Naive thymus-derived CD8-positive, alpha-beta T cell (primary cell): ENCODE measurements around the gene RAP1B. TPM values are rescaled to one million over a fixed set of nuclear protein-coding genes. Genes with fewer than 3 reads are reported as not detected.
A peak's percentile ranks its signal among the peaks of the same experiment; 100 is the strongest.

Source experiments
- ATAC-seq, 2 donors: fragments of 150-1000 bp; cut with Tn5 transposase in 1 of 2; sonication (Bioruptor Pico), chemical (Tn5 transposase) in 1 of 2; 1 replicate in 1 of 2; 2 replicates in 1 of 2; pipeline ENCODE4 v1.10.0; 2021; ENCODE audit warnings: mild to moderate bottlenecking in 2 of 2, moderate library complexity in 2 of 2
- POLR2A ChIA-PET: fragments of 350-600 bp; sonication (Branson Sonifier 250); formaldehyde crosslinking; loops from one replicate; lab custom pipeline; 2021; ENCODE audit warnings: antibody characterized with exemption; lab: Charles Lee
- DNase-seq, 10 donors: peaks; one replicate each; pipeline versions ENCODE4 v3.0.0 to v3.0.0-alpha.2; 2020 to 2022
- H3K27ac Mint-ChIP-seq, 10 donors: one replicate each; pipeline ENCODE4 v1.8.0; 2020 to 2022; ENCODE audit warnings: mild to moderate bottlenecking in 10 of 10, mixed read lengths in 10 of 10, moderate library complexity in 4 of 10, inconsistent platforms in 1 of 10
- H3K27me3 Mint-ChIP-seq, 5 donors: one replicate each; pipeline ENCODE4 v1.8.0; 2021 to 2022; ENCODE audit warnings: mixed read lengths in 5 of 5
- H3K36me3 Mint-ChIP-seq, 3 donors: one replicate each; pipeline ENCODE4 v1.8.0; 2020 to 2022; ENCODE audit warnings: mixed read lengths in 3 of 3, mild to moderate bottlenecking in 2 of 3, inconsistent platforms in 1 of 3
- H3K4me1 Mint-ChIP-seq, 4 donors: one replicate each; pipeline ENCODE4 v1.8.0; 2021 to 2022; ENCODE audit warnings: mixed read lengths in 4 of 4
- H3K4me3 Mint-ChIP-seq, 10 donors: one replicate each; pipeline ENCODE4 v1.8.0; 2020 to 2022; ENCODE audit warnings: mild to moderate bottlenecking in 10 of 10, mixed read lengths in 10 of 10, moderate library complexity in 6 of 10, inconsistent platforms in 1 of 10
- H3K9me3 Mint-ChIP-seq, 9 donors: one replicate each; pipeline ENCODE4 v1.8.0; 2020 to 2022; ENCODE audit warnings: mixed read lengths in 9 of 9, mild to moderate bottlenecking in 3 of 9, inconsistent platforms in 1 of 9, moderate library complexity in 1 of 9
- polyA plus RNA-seq, 3 donors: library from polyadenylated mRNA; unstranded; fragments of 300-500 nt; fragmentation: Illumina TruSeq; gene quantifications; one replicate each; pipeline ENCODE4 v1.2.3, GENCODE V29; 2021
- total RNA-seq, 8 experiments: library from RNA in 2 of 8; stranded (reverse) in 2 of 8; gene quantifications; one replicate each; pipeline ENCODE4 v1.2.3 and lab custom pipeline; 2021 to 2026

RAP1B gene
- total and polyA plus RNA-seq, 5 experiments from 2014 or later = 254 to 708 (median 562) TPM

DNA sequence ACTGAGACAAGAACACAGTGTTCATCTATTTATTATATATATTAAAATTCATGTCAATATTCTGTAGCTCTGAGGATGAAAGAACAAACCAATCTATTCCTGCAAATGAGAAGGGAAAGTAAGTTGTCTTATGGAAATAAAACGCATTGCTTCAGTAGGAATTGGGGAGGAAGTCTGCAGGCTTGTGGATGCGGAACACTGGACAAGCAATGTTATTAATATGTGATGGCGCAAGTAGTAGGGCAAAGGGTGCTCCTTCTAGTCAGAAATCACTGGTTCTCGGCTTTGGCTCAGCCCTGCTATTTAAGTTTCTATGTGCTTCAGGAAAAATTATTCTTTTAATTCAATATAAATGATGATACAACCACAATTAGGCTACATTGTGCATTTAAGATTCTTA is 28.8 kb upstream of the RAP1B start:
- no peak overlapping the region for H3K27ac Mint-ChIP-seq

DNA sequence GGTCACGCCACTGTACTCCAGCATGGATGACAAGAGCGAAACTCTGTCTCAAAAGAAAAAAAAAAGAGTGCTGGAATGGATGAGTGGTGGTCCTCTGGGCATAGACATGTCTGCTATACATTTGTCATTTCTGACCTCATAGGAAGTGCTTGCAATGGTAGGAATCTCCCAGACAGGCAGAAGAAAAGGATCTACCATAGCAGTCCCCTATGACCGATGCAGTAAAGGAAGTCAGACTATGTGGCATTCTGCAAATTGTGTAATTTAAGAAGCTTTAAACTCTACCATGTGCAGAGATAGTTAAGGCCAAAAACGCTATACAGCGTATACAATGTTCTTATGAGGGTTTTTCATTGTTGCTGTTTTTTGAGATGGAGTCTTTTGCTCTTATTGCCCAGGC is 24.7 kb upstream of the RAP1B start:
- H3K9me3 Mint-ChIP-seq = peaks cover 0 to 23% (median 12%) of the 10 kb centered on the region in 9 donors
- ATAC-seq = no peak
- peak overlapping the region; percentile 19 to 84 (median 60) for H3K27ac Mint-ChIP-seq

More for the DNA sequence above, 28.8 kb upstream of the RAP1B start:
- Mint-ChIP-seq H3K4me1 (peaks cover 19 to 72% (median 62%) of the 10 kb centered on the region in 4 donors), H3K9me3 (no peaks in the 10 kb centered on the region), H3K36me3 (no peaks in the 10 kb centered on the region), H3K4me3 (no peak overlapping the region), H3K27me3 (no peaks in the 10 kb centered on the region)
- POLR2A ChIA-PET = interaction anchor here (0.9 to 5.1 kb wide), 5 partner anchors 8 to 108 kb away, joined by 3 to 52 read pairs (median 4); partner anchors contain the start of gene RAP1B
- no peak for ATAC-seq
- no peak for DNase-seq

DNA sequence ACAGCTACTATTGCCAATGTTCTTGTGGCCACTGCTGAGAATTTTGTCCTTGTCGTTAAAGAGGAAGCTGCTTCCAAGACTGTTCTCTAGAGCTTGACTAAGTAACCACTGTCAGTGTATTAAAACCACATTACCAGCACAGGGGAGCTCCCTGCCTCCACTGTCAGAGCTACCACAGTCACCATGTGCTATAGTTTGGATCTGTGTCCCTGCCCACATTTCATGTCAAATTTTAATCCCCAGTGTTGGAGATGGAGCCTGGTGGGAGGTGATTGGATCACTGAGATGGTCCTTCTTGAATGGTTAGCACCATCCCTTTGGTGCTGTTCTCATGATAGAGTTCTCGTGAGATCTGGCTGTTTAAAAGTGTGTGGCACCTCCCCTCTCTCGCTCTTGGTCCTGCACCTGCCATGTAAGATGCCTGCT is 23.2 kb upstream of the RAP1B start:
- peaks cover 0 to 29% (median 18%) of the 10 kb centered on the region in 9 donors for H3K9me3 Mint-ChIP-seq
- DNase-seq (peak in 9 of 10 donors; percentile 17 to 74 (median 44)), ATAC-seq (peak; percentile 72 to 79)
- peak overlapping the region; percentile 60 to 95 (median 92) for H3K27ac Mint-ChIP-seq
- no peaks in the 10 kb centered on the region for H3K27me3 Mint-ChIP-seq
- peaks cover 28 to 75% (median 68%) of the 10 kb centered on the region in 4 donors for H3K4me1 Mint-ChIP-seq
- peak overlapping the region; percentile 34 to 75 (median 65) for H3K4me3 Mint-ChIP-seq
- H3K36me3 Mint-ChIP-seq = peaks cover 0 to 20% (median 19%) of the 10 kb centered on the region in 3 donors
- POLR2A ChIA-PET = interaction anchor here (0.6 to 6.0 kb wide), 11 partner anchors 9 to 227 kb away, joined by 3 to 54 read pairs (median 6); partner anchors contain the start of gene RAP1B

More for the DNA sequence above, 24.7 kb upstream of the RAP1B start:
- POLR2A ChIA-PET = interaction anchor here (1.1 to 6.0 kb wide), 6 partner anchors 7 to 226 kb away, joined by 3 to 54 read pairs (median 10); partner anchors contain the start of gene RAP1B
- H3K36me3 Mint-ChIP-seq = peaks cover 0 to 13% (median 12%) of the 10 kb centered on the region in 3 donors
- no peaks in the 10 kb centered on the region for H3K27me3 Mint-ChIP-seq
- peaks cover 16 to 66% (median 60%) of the 10 kb centered on the region in 4 donors for H3K4me1 Mint-ChIP-seq
- peak overlapping the region in 6 of 10 donors; percentile 0 to 36 (median 20) for H3K4me3 Mint-ChIP-seq
- DNase-seq = no peak

DNA sequence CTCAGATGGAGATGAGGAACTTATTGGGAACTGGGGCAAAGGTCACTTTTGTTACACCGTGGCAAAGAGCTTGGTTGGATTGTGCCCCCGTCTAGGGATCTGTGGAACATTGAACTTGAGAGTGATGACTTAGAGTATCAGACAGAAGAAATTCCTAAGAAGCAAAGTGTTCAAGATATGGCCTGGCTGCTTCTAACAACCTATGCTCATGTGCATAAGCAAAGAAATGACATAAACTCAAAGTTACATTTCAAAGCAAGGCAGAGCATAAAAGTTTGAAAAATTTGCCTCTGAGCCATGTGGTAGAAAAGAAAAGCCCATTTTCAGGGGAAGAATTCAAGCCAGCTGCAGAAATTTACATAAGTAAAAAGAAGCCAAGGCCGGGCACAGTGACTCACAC is 21.5 kb upstream of the RAP1B start:
- Mint-ChIP-seq H3K4me1 (peaks cover 26 to 69% (median 63%) of the 10 kb centered on the region in 4 donors), H3K9me3 (peaks cover 0 to 29% (median 18%) of the 10 kb centered on the region in 9 donors), H3K36me3 (peaks cover 0 to 20% (median 19%) of the 10 kb centered on the region in 3 donors), H3K27me3 (no peaks in the 10 kb centered on the region), H3K4me3 (peak overlapping the region in 8 of 10 donors; percentile 3 to 54 (median 28)), H3K27ac (peak overlapping the region; percentile 17 to 89 (median 80))
- DNase-seq (no peak), ATAC-seq (no peak)
- POLR2A ChIA-PET = interaction anchor here (1.0 to 2.7 kb wide), 8 partner anchors 7 to 224 kb away, joined by 3 to 14 read pairs (median 7); partner anchors contain the start of gene RAP1B

DNA sequence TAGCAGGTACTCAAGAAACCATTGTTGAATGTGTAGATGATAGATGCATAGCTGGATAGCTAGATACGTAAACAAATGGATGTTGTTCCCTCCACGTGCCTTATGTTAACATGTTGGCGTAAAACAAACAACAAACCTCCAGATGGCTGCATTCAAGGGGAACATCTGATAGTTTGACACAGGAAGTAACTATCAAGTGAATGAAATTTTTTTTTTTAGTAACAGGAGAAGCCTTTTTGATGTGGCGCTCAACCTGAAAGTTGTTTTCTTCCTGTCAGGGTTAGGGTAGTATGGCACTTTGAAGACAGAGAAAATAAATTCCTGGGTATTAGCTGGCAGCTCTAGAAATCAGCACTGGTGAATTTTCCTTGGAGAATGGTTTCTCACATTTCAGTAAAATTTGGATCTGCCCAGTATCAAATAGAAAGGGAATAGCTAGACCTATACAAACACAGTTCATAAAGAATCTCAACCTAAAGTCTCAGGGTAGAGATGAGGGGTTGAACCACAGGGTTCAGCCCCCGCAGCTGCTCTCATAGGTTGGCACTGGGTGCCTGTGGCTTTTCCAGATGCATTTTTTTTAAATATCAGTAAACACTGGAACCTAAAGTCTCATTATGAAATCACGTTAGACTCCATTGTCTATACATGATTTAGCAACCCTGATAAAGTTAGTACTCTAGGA is 18.8 kb upstream of the RAP1B start:
- H3K27ac Mint-ChIP-seq = peak overlapping the region; percentile 53 to 96 (median 90)

DNA sequence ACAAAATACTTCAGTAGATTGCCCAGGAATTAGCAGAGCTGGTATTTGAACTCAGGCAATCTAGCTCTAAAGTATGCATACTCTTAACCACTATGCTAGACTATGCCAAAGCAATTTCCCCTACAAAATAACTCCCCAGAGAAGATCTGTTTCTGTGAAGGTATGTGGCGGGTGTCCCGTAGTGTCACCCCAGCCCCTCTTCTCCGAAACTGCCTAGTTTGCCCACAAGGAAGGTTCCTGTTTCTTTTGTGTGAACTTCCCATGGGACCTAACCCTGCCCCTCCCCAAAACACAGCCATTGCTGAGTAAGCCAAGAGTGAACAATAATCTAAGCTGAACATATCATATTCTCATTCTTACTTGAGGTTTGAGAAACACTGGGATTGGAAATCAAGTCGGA is 15.5 kb upstream of the RAP1B start:
- Mint-ChIP-seq H3K27ac (peak overlapping the region in 8 of 10 donors; percentile 7 to 84 (median 46)), H3K4me3 (peak overlapping the region in 5 of 10 donors; percentile 16 to 61 (median 28)), H3K9me3 (peaks cover 0 to 15% (median 9%) of the 10 kb centered on the region in 9 donors), H3K4me1 (peaks cover 39 to 81% (median 73%) of the 10 kb centered on the region in 4 donors), H3K36me3 (peaks cover 0 to 11% (median 11%) of the 10 kb centered on the region in 3 donors), H3K27me3 (no peaks in the 10 kb centered on the region)
- DNase-seq = no peak
- POLR2A ChIA-PET = interaction anchor here (1.2 to 6.3 kb wide), 4 partner anchors 14 to 26 kb away, joined by 3 to 129 read pairs (median 6); partner anchors contain the start of gene RAP1B
- no peak for ATAC-seq

More for the DNA sequence above, 18.8 kb upstream of the RAP1B start:
- H3K4me1 Mint-ChIP-seq = peaks cover 35 to 72% (median 67%) of the 10 kb centered on the region in 4 donors
- H3K36me3 Mint-ChIP-seq = peaks cover 0 to 20% (median 19%) of the 10 kb centered on the region in 3 donors
- POLR2A ChIA-PET = interaction anchor here (0.6 to 6.3 kb wide), 12 partner anchors 8 to 56 kb away, joined by 3 to 129 read pairs (median 4); partner anchors contain the start of gene RAP1B
- H3K4me3 Mint-ChIP-seq = peak overlapping the region; percentile 66 to 83 (median 74)
- H3K27me3 Mint-ChIP-seq = no peaks in the 10 kb centered on the region
- peak in 9 of 10 donors; percentile 25 to 85 (median 63) for DNase-seq
- peaks cover 0 to 29% (median 18%) of the 10 kb centered on the region in 9 donors for H3K9me3 Mint-ChIP-seq
- peak; percentile 80 to 85 for ATAC-seq

DNA sequence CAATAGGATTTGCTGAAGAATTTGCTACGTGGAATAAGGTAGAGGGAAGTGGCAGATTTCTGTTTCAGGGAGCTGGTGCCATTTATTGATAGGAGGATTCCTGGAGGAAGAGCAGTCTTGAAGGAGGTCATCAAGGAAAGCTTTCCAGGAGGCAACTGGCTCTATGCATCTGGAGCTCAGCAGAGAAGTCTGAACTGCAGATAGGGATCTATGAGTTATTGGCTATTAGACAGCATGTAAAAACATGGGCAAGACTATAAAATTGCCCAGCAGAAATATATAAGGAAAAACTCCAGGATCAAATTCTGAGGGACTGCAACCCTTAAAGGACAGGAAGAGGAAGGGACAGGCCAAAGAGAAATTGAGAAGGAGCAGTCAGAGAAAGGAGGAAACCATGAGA is 8.9 kb upstream of the RAP1B start:
- no peak for ATAC-seq
- Mint-ChIP-seq H3K9me3 (no peaks in the 10 kb centered on the region), H3K4me1 (peaks cover 22 to 68% (median 51%) of the 10 kb centered on the region in 4 donors), H3K27me3 (no peaks in the 10 kb centered on the region), H3K36me3 (no peaks in the 10 kb centered on the region), H3K27ac (peak overlapping the region in 6 of 10 donors; percentile 1 to 84 (median 10)), H3K4me3 (peak overlapping the region in 3 of 10 donors; percentile 1 to 16 (median 7))
- POLR2A ChIA-PET = interaction anchor here (1.8 to 3.3 kb wide), 2 partner anchors 9 kb away, joined by 10 to 22 read pairs; partner anchors contain the start of gene RAP1B
- DNase-seq = no peak

DNA sequence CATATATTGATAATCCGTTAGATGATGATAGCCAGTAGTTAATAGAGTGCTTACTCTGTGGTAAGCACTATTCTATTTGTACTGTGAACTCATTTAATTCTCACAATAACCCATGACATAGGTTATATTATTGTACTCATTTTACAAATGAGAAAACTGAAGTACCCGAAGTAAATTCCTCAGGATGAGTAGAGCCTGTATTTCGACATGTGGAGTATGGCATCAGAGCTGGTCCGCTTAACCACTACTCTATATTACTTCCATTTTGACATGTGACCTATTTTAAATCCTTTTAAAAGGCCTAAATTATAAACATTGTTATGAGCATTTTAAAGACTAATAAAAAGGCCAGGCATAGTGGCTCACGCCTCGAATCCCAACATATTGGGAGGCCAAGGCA is 8.0 kb upstream of the RAP1B start:
- no peaks in the 10 kb centered on the region for H3K9me3 Mint-ChIP-seq
- peaks cover 23 to 67% (median 47%) of the 10 kb centered on the region in 4 donors for H3K4me1 Mint-ChIP-seq
- no peak overlapping the region for H3K27ac Mint-ChIP-seq
- ATAC-seq = no peak
- no peak for DNase-seq
- H3K4me3 Mint-ChIP-seq = no peak overlapping the region
- POLR2A ChIA-PET = interaction anchor here (1.8 to 3.3 kb wide), 2 partner anchors 8 to 10 kb away, joined by 10 to 22 read pairs; partner anchors contain the start of gene RAP1B
- H3K27me3 Mint-ChIP-seq = no peaks in the 10 kb centered on the region
- no peaks in the 10 kb centered on the region for H3K36me3 Mint-ChIP-seq

DNA sequence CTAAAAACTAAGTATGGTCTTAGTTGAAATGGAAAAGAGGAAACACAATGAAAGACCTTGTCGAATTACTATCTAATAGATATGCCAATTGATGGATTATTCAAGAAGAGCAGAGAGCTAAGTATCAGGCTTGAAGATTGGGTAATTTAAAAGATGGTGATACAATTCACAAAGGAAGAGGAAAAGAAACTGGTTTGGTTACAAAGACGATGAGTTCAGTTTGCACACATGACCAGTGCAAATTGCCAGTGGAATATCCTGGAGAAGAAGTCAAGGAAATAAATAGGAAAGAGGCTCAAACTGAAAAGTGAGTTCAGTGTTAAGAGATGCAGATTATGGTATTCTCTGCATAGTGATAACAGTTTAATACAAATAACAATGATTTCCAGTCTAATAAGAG is 2.5 kb upstream of the RAP1B start:
- Mint-ChIP-seq H3K27me3 (no peaks in the 10 kb centered on the region), H3K4me3 (peak overlapping the region in 8 of 10 donors; percentile 2 to 73 (median 14)), H3K27ac (peak overlapping the region in 9 of 10 donors; percentile 32 to 90 (median 57)), H3K36me3 (peaks cover 3 to 13% (median 8%) of the 10 kb centered on the region in 3 donors), H3K4me1 (peaks cover 17 to 43% (median 31%) of the 10 kb centered on the region in 4 donors), H3K9me3 (no peaks in the 10 kb centered on the region)
- ATAC-seq (no peak), DNase-seq (no peak)
- POLR2A ChIA-PET = interaction anchor here (1.1 to 9.1 kb wide), 6 partner anchors 14 to 154 kb away, joined by 3 to 129 read pairs (median 5); partner anchors contain the start of gene NUP107

DNA sequence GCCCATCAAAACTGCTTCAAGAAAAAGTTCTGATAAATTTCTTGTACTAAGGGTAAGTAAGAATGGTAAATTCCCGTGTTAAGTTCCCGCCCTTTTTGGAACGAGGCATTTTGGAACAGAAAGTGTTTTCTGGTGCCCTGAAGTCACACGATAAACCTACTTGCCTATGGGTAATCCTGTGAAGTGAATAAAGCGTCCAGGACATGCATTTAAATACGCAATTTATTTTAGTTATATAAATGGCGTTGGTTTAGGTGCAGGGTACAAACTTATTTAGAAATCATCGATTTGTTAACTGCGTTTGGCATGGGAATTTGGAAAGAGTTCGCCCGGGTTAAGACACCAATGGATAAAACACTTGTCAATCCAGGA is 715 bp upstream of the RAP1B start:
- no peaks in the 10 kb centered on the region for H3K9me3 Mint-ChIP-seq
- peaks cover 6 to 29% (median 8%) of the 10 kb centered on the region in 3 donors for H3K36me3 Mint-ChIP-seq
- no peak for ATAC-seq
- H3K4me1 Mint-ChIP-seq = peaks cover 21 to 49% (median 41%) of the 10 kb centered on the region in 4 donors
- POLR2A ChIA-PET = interaction anchor here (0.6 to 9.1 kb wide), 36 partner anchors 8 to 962 kb away, joined by 3 to 129 read pairs (median 5); partner anchors contain the start of genes DYRK2, MDM2, NUP107 and SLC35E3
- peak overlapping the region; percentile 88 to 99 (median 92) for H3K4me3 Mint-ChIP-seq
- H3K27ac Mint-ChIP-seq = peak overlapping the region; percentile 97 to 99 (median 98)
- H3K27me3 Mint-ChIP-seq = no peaks in the 10 kb centered on the region
- DNase-seq = peak in 1 of 10 donors; percentile 25

DNA sequence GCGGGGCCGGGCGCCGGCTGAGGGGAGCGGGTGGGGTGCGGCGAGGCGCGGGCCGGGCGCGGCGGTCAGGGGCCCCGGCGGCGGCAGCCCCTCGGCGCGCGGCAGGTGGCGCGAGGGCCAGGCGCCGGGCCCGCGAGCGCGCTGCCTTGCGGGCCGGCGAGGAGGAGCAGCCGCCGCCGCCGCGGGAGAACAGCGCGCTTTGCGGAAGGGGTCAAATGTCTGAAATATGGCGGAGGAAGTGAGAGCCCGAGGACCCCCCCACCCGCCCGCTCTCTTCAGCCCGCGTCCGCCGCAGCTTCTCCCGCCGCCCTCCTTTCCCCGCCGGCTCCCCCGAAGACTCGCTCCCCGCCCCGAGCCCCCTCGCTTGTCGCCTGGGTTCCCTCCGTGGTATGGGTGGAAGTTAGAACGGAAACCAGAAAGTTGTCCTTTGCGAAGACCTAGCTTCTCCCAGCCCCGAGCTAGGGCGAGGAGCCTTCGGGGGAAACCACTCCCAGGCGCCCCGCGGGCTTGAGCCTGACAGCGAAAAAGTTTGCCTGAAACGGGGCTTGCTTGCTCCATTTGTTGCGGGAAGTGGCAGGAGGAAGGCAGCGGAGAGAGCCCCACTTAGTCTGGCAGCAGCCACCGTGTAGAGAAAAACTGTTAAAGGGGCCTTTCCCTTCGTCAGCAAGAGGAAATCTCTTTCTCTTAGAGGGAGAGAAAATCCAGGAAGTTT is 551 bp downstream of the RAP1B start:
- DNase-seq = peak; percentile 28 to 69 (median 48)
- Mint-ChIP-seq H3K27ac (peak overlapping the region; percentile 92 to 99 (median 98)), H3K4me3 (peak overlapping the region; percentile 95 to 99 (median 98)), H3K4me1 (peaks cover 22 to 58% (median 47%) of the 10 kb centered on the region in 4 donors), H3K27me3 (no peaks in the 10 kb centered on the region), H3K9me3 (no peaks in the 10 kb centered on the region), H3K36me3 (peaks cover 11 to 37% (median 13%) of the 10 kb centered on the region in 3 donors)
- ATAC-seq = peak; percentile 4 to 18
- POLR2A ChIA-PET = interaction anchor here (0.6 to 9.1 kb wide), 39 partner anchors 9 to 963 kb away, joined by 3 to 129 read pairs (median 5); partner anchors contain the start of genes DYRK2, MDM2, NUP107 and SLC35E3
